Neutrophil (primary cell): Measurements from ENCODE around the gene NRXN2.

Source experiments
- H3K27ac ChIP-seq: fragments of 200-600 bp; sonication (generic); 2 replicates; pipeline ENCODE4 v1.5.1; 2016; ENCODE audit warnings: mild to moderate bottlenecking, moderate library complexity
- H3K27me3 ChIP-seq: fragments of 200-600 bp; sonication (generic); 2 replicates; pipeline ENCODE4 v1.6.0; 2016; ENCODE audit warnings: mild to moderate bottlenecking
- H3K36me3 ChIP-seq: fragments of 200-600 bp; sonication (generic); 2 replicates; pipeline ENCODE4 v1.5.1; 2017
- H3K4me1 ChIP-seq, 2 experiments: fragments of 200-600 bp in 1 of 2; sonication (generic) in 1 of 2; 1 replicate in 1 of 2; 2 replicates in 1 of 2; pipeline versions ENCODE4 v1.5.1 to v1.6.1; 2013 to 2016; ENCODE audit warnings: low read depth in 1 of 2, low read length in 1 of 2, mild to moderate bottlenecking in 1 of 2, moderate library complexity in 1 of 2; ENCODE audit not compliant: control insufficient read depth in 1 of 2, insufficient read depth in 1 of 2
- H3K4me3 ChIP-seq, 2 experiments: fragments of 200-600 bp in 1 of 2; sonication (generic) in 1 of 2; 1 replicate in 1 of 2; 2 replicates in 1 of 2; pipeline ENCODE4 v1.5.1; 2013 to 2016; ENCODE audit warnings: low read depth in 1 of 2, low read length in 1 of 2, mild to moderate bottlenecking in 1 of 2, moderate library complexity in 1 of 2
- H3K9me3 ChIP-seq: fragments of 200-600 bp; sonication (generic); 2 replicates; pipeline ENCODE4 v1.5.1; 2016
- CTCF ChIP-seq: fragments of 200-600 bp; sonication (generic); IDR thresholded peaks from 2 replicates; pipeline ENCODE4 v1.5.1; 2016; ENCODE audit warnings: antibody characterized with exemption

The NRXN2 gene

GRCh38 chr11:64566915-64567891, 155.8 kb downstream of the NRXN2 start:
- Histone ChIP-seq H3K4me3 (no peak overlapping the region), H3K27ac (no peak overlapping the region), H3K36me3 (no peaks in the 10 kb centered on the region), H3K27me3 (no peaks in the 10 kb centered on the region), H3K9me3 (no peaks in the 10 kb centered on the region), H3K4me1 (peaks cover 7 to 8% of the 10 kb centered on the region in 2 experiments)
- TF ChIP-seq CTCF: no peak

- Histone ChIP-seq H3K4me1 (peaks cover under 1% of the 10 kb centered on the region in 2 experiments), H3K9me3 (no peaks in the 10 kb centered on the region), H3K27ac (no peak overlapping the region), H3K4me3 (no peak overlapping the region), H3K27me3 (no peaks in the 10 kb centered on the region), H3K36me3 (no peaks in the 10 kb centered on the region)
- TF ChIP-seq CTCF: no peak
Measured at GRCh38 chr11:64566042-64566914, 156.7 kb downstream of the NRXN2 start.

GRCh38 chr11:64564947-64565889, 157.8 kb downstream of the NRXN2 start:
- no peak overlapping the region for H3K4me3 ChIP-seq
- no peaks in the 10 kb centered on the region for H3K9me3 ChIP-seq
- H3K36me3 ChIP-seq: no peaks in the 10 kb centered on the region
- no peaks in the 10 kb centered on the region for H3K27me3 ChIP-seq
- H3K27ac ChIP-seq: no peak overlapping the region
- no peaks in the 10 kb centered on the region for H3K4me1 ChIP-seq
- no peak for TF ChIP-seq CTCF

GRCh38 chr11:64564419-64564818, 158.6 kb downstream of the NRXN2 start:
- no peak overlapping the region for H3K4me3 ChIP-seq
- no peaks in the 10 kb centered on the region for H3K27me3 ChIP-seq
- H3K36me3 ChIP-seq: no peaks in the 10 kb centered on the region
- no peaks in the 10 kb centered on the region for H3K4me1 ChIP-seq
- TF ChIP-seq CTCF: no peak
- H3K9me3 ChIP-seq: no peaks in the 10 kb centered on the region
- no peak overlapping the region for H3K27ac ChIP-seq

GRCh38 chr11:64563966-64564365, 159.0 kb downstream of the NRXN2 start:
- no peaks in the 10 kb centered on the region for H3K9me3 ChIP-seq
- H3K4me3 ChIP-seq: no peak overlapping the region
- no peak for TF ChIP-seq CTCF
- no peaks in the 10 kb centered on the region for H3K36me3 ChIP-seq
- H3K27ac ChIP-seq: no peak overlapping the region
- no peaks in the 10 kb centered on the region for H3K4me1 ChIP-seq
- H3K27me3 ChIP-seq: no peaks in the 10 kb centered on the region
